ENCODE results near the gene ZDHHC11B. TPM values are rescaled to one million over a fixed set of nuclear protein-coding genes. Genes with fewer than 3 reads are reported as not detected.
"Not testable (repeated sequence)": the region's sequence is repeated elsewhere in the genome, so short reads cannot be mapped to it uniquely, and the experiment has no call there.

The ZDHHC11B gene
- polyA plus RNA-seq, 1 donor (not counting 4 experiments of a cell fraction or from before 2014, with no cell fraction given), result 0.18 TPM

DNA sequence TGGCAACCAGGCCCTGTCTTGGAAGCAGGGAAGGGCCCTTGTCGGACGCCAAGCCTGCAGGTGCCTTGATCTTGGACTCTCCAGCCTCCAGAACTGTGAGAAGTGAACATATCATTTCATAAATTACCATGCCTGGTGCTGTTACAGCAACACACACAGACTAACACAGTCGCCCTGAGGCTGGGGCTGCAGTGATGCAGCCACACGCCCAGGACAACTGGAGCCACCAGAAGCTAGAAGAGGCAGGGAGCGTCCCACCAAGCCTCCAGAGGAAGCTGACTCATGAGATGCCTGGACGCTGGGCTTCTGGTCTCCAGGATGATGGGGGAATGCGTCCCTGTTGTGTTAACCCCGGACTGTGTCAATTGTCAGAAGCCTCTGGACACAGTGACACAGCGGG lies 5.6 kb downstream of the ZDHHC11B start:
- H3K4me3 ChIP-seq (ENCODE audit: control insufficient read depth in 2 of 3, extremely low read depth in 1 of 3, insufficient read depth in 2 of 3, low read depth in 1 of 3, low read length in 3 of 3); H3K27ac ChIP-seq (ENCODE audit: control insufficient read depth, insufficient read depth, low read length); H3K9ac ChIP-seq (ENCODE audit: control insufficient read depth, extremely low read depth, insufficient read depth, low read length); dilution Hi-C loops (cut with MboI; ENCODE audit: extremely low pct_ligation_motif_present, low sequenced_read_pairs); H3K9me3 ChIP-seq (ENCODE audit: control insufficient read depth, low read depth, low read length); H3K79me2 ChIP-seq (ENCODE audit: control insufficient read depth, insufficient read depth, low read length); DNase-seq (ENCODE audit: low read depth, low spot score); H3K36me3 ChIP-seq (ENCODE audit: control insufficient read depth in 2 of 2, extremely low read depth in 1 of 2, insufficient read depth in 2 of 2, low read length in 2 of 2); H3K4me1 ChIP-seq (ENCODE audit: control insufficient read depth, extremely low read depth, insufficient read depth, low read length); FAIRE-seq; H4K20me1 ChIP-seq (ENCODE audit: control insufficient read depth, extremely low read depth, insufficient read depth, low read length); H3K27me3 ChIP-seq (ENCODE audit: control insufficient read depth, extremely low read depth, insufficient read depth, low read length); H3K4me2 ChIP-seq (ENCODE audit: control insufficient read depth, extremely low read depth, insufficient read depth, low read depth, low read length); H3K9me1 ChIP-seq (ENCODE audit: control insufficient read depth, extremely low read depth, insufficient read depth, low read length); H2AFZ ChIP-seq (ENCODE audit: control insufficient read depth, low read length): not testable (repeated sequence)

DNA sequence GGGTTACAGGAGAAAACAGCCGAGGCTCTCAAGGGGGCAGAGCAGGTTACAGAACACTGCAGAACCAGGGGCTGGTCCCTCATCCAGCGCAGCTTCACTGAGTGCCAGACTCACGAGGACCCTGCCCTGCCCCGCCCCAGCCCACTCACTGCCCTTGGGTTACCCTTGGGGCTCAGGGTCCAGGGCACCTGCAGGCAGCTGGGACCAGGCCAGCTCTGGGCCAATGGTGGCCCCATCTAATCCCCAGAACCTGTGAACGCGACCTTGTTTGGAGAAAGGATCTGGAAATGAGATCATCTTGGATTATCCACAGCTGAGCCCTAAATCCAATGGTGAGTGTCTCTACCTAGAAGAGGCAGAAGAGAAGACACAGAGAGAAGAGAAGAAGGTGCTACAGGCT lies 6.1 kb downstream of the ZDHHC11B start:
- FAIRE-seq; H2AFZ ChIP-seq (ENCODE audit: control insufficient read depth, low read length); H3K4me2 ChIP-seq (ENCODE audit: control insufficient read depth, extremely low read depth, insufficient read depth, low read depth, low read length); H3K36me3 ChIP-seq (ENCODE audit: control insufficient read depth in 2 of 2, extremely low read depth in 1 of 2, insufficient read depth in 2 of 2, low read length in 2 of 2); H3K27ac ChIP-seq (ENCODE audit: control insufficient read depth, insufficient read depth, low read length); H3K9me3 ChIP-seq (ENCODE audit: control insufficient read depth, low read depth, low read length); H4K20me1 ChIP-seq (ENCODE audit: control insufficient read depth, extremely low read depth, insufficient read depth, low read length); H3K79me2 ChIP-seq (ENCODE audit: control insufficient read depth, insufficient read depth, low read length); H3K4me1 ChIP-seq (ENCODE audit: control insufficient read depth, extremely low read depth, insufficient read depth, low read length); H3K27me3 ChIP-seq (ENCODE audit: control insufficient read depth, extremely low read depth, insufficient read depth, low read length); H3K9me1 ChIP-seq (ENCODE audit: control insufficient read depth, extremely low read depth, insufficient read depth, low read length); dilution Hi-C loops (cut with MboI; ENCODE audit: extremely low pct_ligation_motif_present, low sequenced_read_pairs); H3K4me3 ChIP-seq (ENCODE audit: control insufficient read depth in 2 of 3, extremely low read depth in 1 of 3, insufficient read depth in 2 of 3, low read depth in 1 of 3, low read length in 3 of 3); H3K9ac ChIP-seq (ENCODE audit: control insufficient read depth, extremely low read depth, insufficient read depth, low read length); DNase-seq (ENCODE audit: low read depth, low spot score): not testable (repeated sequence)

DNA sequence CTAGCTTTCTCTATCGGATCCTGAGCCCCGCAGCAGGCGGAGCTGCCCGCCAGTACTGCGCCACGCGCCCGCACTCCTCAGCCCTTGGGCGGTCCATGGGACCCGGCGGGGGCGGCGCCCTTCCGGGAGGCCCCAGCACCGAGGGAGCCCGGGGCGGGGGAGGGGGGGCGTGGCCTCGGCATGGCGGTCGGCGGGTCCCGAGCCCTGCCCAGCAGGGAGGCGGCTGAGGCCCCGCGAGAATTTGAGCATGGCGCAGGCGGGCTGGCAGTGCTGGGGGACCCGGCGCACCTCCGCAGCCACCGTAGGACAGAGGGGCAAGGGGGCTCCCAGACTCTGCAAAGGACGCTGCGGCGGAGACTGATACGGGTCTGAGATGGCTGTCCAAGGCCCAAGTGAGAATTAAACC lies 6.8 kb downstream of the ZDHHC11B start:
- no peaks in the 10 kb centered on the region for H3K36me3 ChIP-seq (ENCODE audit: control insufficient read depth in 2 of 2, extremely low read depth in 1 of 2, insufficient read depth in 2 of 2, low read length in 2 of 2)
- H3K27ac ChIP-seq (ENCODE audit: control insufficient read depth, insufficient read depth, low read length), result no peak overlapping the region
- no peak overlapping the region for H3K4me3 ChIP-seq (ENCODE audit: control insufficient read depth in 2 of 3, extremely low read depth in 1 of 3, insufficient read depth in 2 of 3, low read depth in 1 of 3, low read length in 3 of 3)
- dilution Hi-C loops (cut with MboI; ENCODE audit: extremely low pct_ligation_motif_present, low sequenced_read_pairs), result no loop called here
- peaks cover 12% of the 10 kb centered on the region for H3K27me3 ChIP-seq (ENCODE audit: control insufficient read depth, extremely low read depth, insufficient read depth, low read length)
- no peaks in the 10 kb centered on the region for H3K4me1 ChIP-seq (ENCODE audit: control insufficient read depth, extremely low read depth, insufficient read depth, low read length)
- FAIRE-seq, result no peak
- no peak for DNase-seq (ENCODE audit: low read depth, low spot score)
- H4K20me1 ChIP-seq (ENCODE audit: control insufficient read depth, extremely low read depth, insufficient read depth, low read length), result no peaks in the 10 kb centered on the region
- no peaks in the 10 kb centered on the region for H3K79me2 ChIP-seq (ENCODE audit: control insufficient read depth, insufficient read depth, low read length)
- H3K9me1 ChIP-seq (ENCODE audit: control insufficient read depth, extremely low read depth, insufficient read depth, low read length), result no peaks in the 10 kb centered on the region
- H2AFZ ChIP-seq (ENCODE audit: control insufficient read depth, low read length), result no peak overlapping the region
- H3K9ac ChIP-seq (ENCODE audit: control insufficient read depth, extremely low read depth, insufficient read depth, low read length), result no peak overlapping the region
- H3K9me3 ChIP-seq (ENCODE audit: control insufficient read depth, low read depth, low read length), result no peaks in the 10 kb centered on the region
- no peak overlapping the region for H3K4me2 ChIP-seq (ENCODE audit: control insufficient read depth, extremely low read depth, insufficient read depth, low read depth, low read length)
- TF ChIP-seq, protein P1, sequence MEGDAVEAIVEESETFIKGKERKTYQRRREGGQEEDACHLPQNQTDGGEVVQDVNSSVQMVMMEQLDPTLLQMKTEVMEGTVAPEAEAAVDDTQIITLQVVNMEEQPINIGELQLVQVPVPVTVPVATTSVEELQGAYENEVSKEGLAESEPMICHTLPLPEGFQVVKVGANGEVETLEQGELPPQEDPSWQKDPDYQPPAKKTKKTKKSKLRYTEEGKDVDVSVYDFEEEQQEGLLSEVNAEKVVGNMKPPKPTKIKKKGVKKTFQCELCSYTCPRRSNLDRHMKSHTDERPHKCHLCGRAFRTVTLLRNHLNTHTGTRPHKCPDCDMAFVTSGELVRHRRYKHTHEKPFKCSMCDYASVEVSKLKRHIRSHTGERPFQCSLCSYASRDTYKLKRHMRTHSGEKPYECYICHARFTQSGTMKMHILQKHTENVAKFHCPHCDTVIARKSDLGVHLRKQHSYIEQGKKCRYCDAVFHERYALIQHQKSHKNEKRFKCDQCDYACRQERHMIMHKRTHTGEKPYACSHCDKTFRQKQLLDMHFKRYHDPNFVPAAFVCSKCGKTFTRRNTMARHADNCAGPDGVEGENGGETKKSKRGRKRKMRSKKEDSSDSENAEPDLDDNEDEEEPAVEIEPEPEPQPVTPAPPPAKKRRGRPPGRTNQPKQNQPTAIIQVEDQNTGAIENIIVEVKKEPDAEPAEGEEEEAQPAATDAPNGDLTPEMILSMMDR (optimal IDR thresholded peaks at IDR 0.05 in 1 of 3, IDR thresholded peaks at IDR 0.05 in 1 of 3, conservative IDR thresholded peaks at IDR 0.05 in 1 of 3; ENCODE audit: extremely low read depth in 1 of 3, insufficient read depth in 2 of 3, low read length in 3 of 3), result no peak
- TF ChIP-seq EZH2 (IDR thresholded peaks at IDR 0.05; ENCODE audit: low read length), result no peak

Measured in keratinocyte (primary cell).